H9 (cell line): Measurements from ENCODE around the gene PCYT1A. TPM values are rescaled to one million over a fixed set of nuclear protein-coding genes. Genes with fewer than 3 reads are reported as not detected.

Experiments used
- DNase-seq: peaks from one replicate; pipeline ENCODE4 v3.0.0-alpha.2; 2017
- H2AFZ ChIP-seq: one replicate; pipeline ENCODE4 v1.6.1; 2013; ENCODE audit warnings: mild to moderate bottlenecking, low read length, control low read depth, moderate library complexity
- H2AK5ac ChIP-seq: 2 replicates; pipeline ENCODE4 v1.6.1; 2013; ENCODE audit warnings: low read length, control low read depth, mixed read lengths; ENCODE audit not compliant: insufficient read length
- H2BK120ac ChIP-seq: one replicate; pipeline ENCODE4 v1.6.1; 2013; ENCODE audit warnings: low read depth, mild to moderate bottlenecking, low read length, control low read depth, inconsistent platforms; ENCODE audit not compliant: poor library complexity, severe bottlenecking
- H2BK12ac ChIP-seq: 2 replicates; pipeline ENCODE4 v1.6.1; 2013; ENCODE audit warnings: low read length, control low read depth, mixed read lengths, low read depth; ENCODE audit not compliant: insufficient read length
- H2BK15ac ChIP-seq: 2 replicates; pipeline ENCODE4 v1.6.1; 2013; ENCODE audit warnings: low read depth, low read length, control low read depth
- H2BK20ac ChIP-seq: one replicate; pipeline ENCODE4 v1.6.1; 2013; ENCODE audit warnings: low read depth, mild to moderate bottlenecking, low read length, control low read depth, inconsistent platforms; ENCODE audit not compliant: poor library complexity, severe bottlenecking
- H2BK5ac ChIP-seq: 2 replicates; pipeline ENCODE4 v1.6.1; 2013; ENCODE audit warnings: low read length, control low read depth, mixed read lengths; ENCODE audit not compliant: insufficient read length
- H3K14ac ChIP-seq: 2 replicates; pipeline ENCODE4 v1.6.1; 2013; ENCODE audit warnings: low read length, control low read depth; ENCODE audit not compliant: insufficient read depth
- H3K18ac ChIP-seq: 2 replicates; pipeline ENCODE4 v1.6.1; 2013; ENCODE audit warnings: low read depth, mild to moderate bottlenecking, mixed read lengths, low read length, control low read depth; ENCODE audit not compliant: insufficient read length
- H3K23ac ChIP-seq: 2 replicates; pipeline ENCODE4 v1.6.1; 2013; ENCODE audit warnings: low read length, control low read depth, mixed read lengths, low read depth; ENCODE audit not compliant: insufficient read length
- H3K23me2 ChIP-seq: 2 replicates; pipeline ENCODE4 v1.6.1; 2013; ENCODE audit warnings: low read depth, mild to moderate bottlenecking, mixed read lengths, low read length, control low read depth; ENCODE audit not compliant: insufficient read length, poor library complexity, severe bottlenecking
- H3K27ac ChIP-seq: 2 replicates; pipeline ENCODE4 v1.5.1; 2013; ENCODE audit warnings: low read length, control low read depth, mixed read lengths, low read depth; ENCODE audit not compliant: insufficient read length
- H3K27me3 ChIP-seq: 2 replicates; pipeline ENCODE4 v1.6.1; 2013; ENCODE audit warnings: low read length, control low read depth, inconsistent platforms; ENCODE audit not compliant: insufficient read depth
- H3K4ac ChIP-seq: 2 replicates; pipeline ENCODE4 v1.6.1; 2013; ENCODE audit warnings: low read depth, mild to moderate bottlenecking, control low read depth, inconsistent platforms, low read length, moderate library complexity
- H3K4me1 ChIP-seq: 2 replicates; pipeline ENCODE4 v1.6.1; 2013; ENCODE audit warnings: low read length, control low read depth, inconsistent platforms; ENCODE audit not compliant: insufficient read depth
- H3K4me2 ChIP-seq: 2 replicates; pipeline ENCODE4 v1.6.1; 2013; ENCODE audit warnings: low read length, control low read depth, mixed read lengths; ENCODE audit not compliant: insufficient read length, insufficient read depth
- H3K56ac ChIP-seq: 2 replicates; pipeline ENCODE4 v1.6.1; 2013; ENCODE audit warnings: low read depth, mild to moderate bottlenecking, mixed read lengths, low read length, control low read depth; ENCODE audit not compliant: insufficient read length
- H3K79me1 ChIP-seq: 2 replicates; pipeline ENCODE4 v1.6.1; 2013; ENCODE audit warnings: low read depth, mild to moderate bottlenecking, moderate library complexity, low read length, control low read depth, inconsistent platforms; ENCODE audit not compliant: insufficient read depth, poor library complexity, severe bottlenecking
- H3K79me2 ChIP-seq: 2 replicates; pipeline ENCODE4 v1.6.1; 2013; ENCODE audit warnings: low read length, control low read depth, inconsistent platforms; ENCODE audit not compliant: insufficient read depth
- H3K9ac ChIP-seq: 2 replicates; pipeline ENCODE4 v1.6.1; 2013; ENCODE audit warnings: low read length, control low read depth, mixed read lengths; ENCODE audit not compliant: insufficient read length; ENCODE audit errors: extremely low read depth
- H3K9me3 ChIP-seq: one replicate; pipeline ENCODE4 v1.6.1; 2013; ENCODE audit warnings: low read depth, low read length, inconsistent platforms; ENCODE audit not compliant: control insufficient read depth
- H3T11ph ChIP-seq: one replicate; pipeline ENCODE4 v1.6.1; 2013; ENCODE audit warnings: mild to moderate bottlenecking, low read length, control low read depth, inconsistent platforms
- H4K20me1 ChIP-seq: one replicate; pipeline ENCODE4 v1.6.1; 2013; ENCODE audit not compliant: control insufficient read depth, insufficient read length, insufficient read depth
- H4K5ac ChIP-seq: 2 replicates; pipeline ENCODE4 v1.6.1; 2013; ENCODE audit warnings: low read depth, mild to moderate bottlenecking, mixed read lengths, low read length, control low read depth; ENCODE audit not compliant: insufficient read length
- H4K8ac ChIP-seq: replicated peaks from 2 replicates; pipeline ENCODE4 v1.6.1; 2013; ENCODE audit warnings: low read length, control low read depth, mixed read lengths, low read depth; ENCODE audit not compliant: insufficient read length
- H4K91ac ChIP-seq: 2 replicates; pipeline ENCODE4 v1.6.1; 2013; ENCODE audit warnings: low read depth, mild to moderate bottlenecking, moderate library complexity, mixed read lengths, low read length, control low read depth; ENCODE audit not compliant: insufficient read length
- H3K27ac Mint-ChIP-seq, 3 experiments: 2 replicates in 2 of 3; 3 replicates in 1 of 3; pipeline ENCODE4 v1.8.0; 2020 to 2021; ENCODE audit warnings: mixed read lengths in 3 of 3, mild to moderate bottlenecking in 1 of 3, moderate library complexity in 1 of 3
- H3K27me3 Mint-ChIP-seq: 2 replicates; pipeline ENCODE4 v1.8.0; 2021; ENCODE audit warnings: low read depth, mild to moderate bottlenecking, moderate library complexity, mixed read lengths
- H3K36me3 Mint-ChIP-seq, 3 experiments: 2 replicates in 2 of 3; 3 replicates in 1 of 3; pipeline ENCODE4 v1.8.0; 2020 to 2021; ENCODE audit warnings: low read depth in 3 of 3, mixed read lengths in 3 of 3; ENCODE audit not compliant: insufficient read depth in 1 of 3
- H3K4me1 Mint-ChIP-seq, 2 experiments: 2 replicates each; pipeline ENCODE4 v1.8.0; 2020; ENCODE audit warnings: mixed read lengths in 2 of 2
- H3K4me3 Mint-ChIP-seq, 2 experiments: 2 replicates in 1 of 2; 3 replicates in 1 of 2; pipeline ENCODE4 v1.8.0; 2020 to 2021; ENCODE audit warnings: mild to moderate bottlenecking in 2 of 2, mixed read lengths in 2 of 2, moderate library complexity in 1 of 2
- H3K9me3 Mint-ChIP-seq, 2 experiments: 2 replicates in 1 of 2; 3 replicates in 1 of 2; pipeline ENCODE4 v1.8.0; 2020; ENCODE audit warnings: mild to moderate bottlenecking in 2 of 2, mixed read lengths in 2 of 2, moderate library complexity in 1 of 2
- CTCF ChIP-seq: fragments of 200-600 bp; sonication (generic); conservative IDR thresholded peaks from 3 replicates; pipeline ENCODE4 v1.8.0; 2021; ENCODE audit warnings: antibody characterized with exemption, mild to moderate bottlenecking
- WGBS: extraction: QIAGEN DNeasy Blood & Tissue Kit; methylation state at CpG from one replicate; pipeline ENCODE4 v1.1.7; 2013; ENCODE audit warnings: missing lambda C conversion rate, low lambda C conversion rate, mixed read lengths; ENCODE audit not compliant: insufficient read length; ENCODE audit errors: extremely low coverage; 5-methylcytosine and 5-hydroxymethylcytosine counted together
- total RNA-seq: library from RNA; stranded (reverse); gene quantifications from 2 replicates; pipeline ENCODE4 v1.2.1, GENCODE V29; 2021

Gene PCYT1A
- total RNA-seq, 1 experiment from 2014 or later = 31.6 TPM

GRCh38 chr3:196287090-196287439 lies 461 bp downstream of the PCYT1A start:
- no peak overlapping the region for H3K27ac ChIP-seq
- no peak overlapping the region for H3K23ac ChIP-seq
- H3T11ph ChIP-seq = no peak overlapping the region
- no peak overlapping the region for H2BK120ac ChIP-seq
- H3K4me2 ChIP-seq = peak overlapping the region; percentile 69
- no peak for TF ChIP-seq CTCF
- H4K20me1 ChIP-seq = no peaks in the 10 kb centered on the region
- no peak overlapping the region for H3K4ac ChIP-seq
- peaks cover 3% of the 10 kb centered on the region for H3K4me1 ChIP-seq
- H2AFZ ChIP-seq = no peak overlapping the region
- H2BK12ac ChIP-seq = no peak overlapping the region
- H3K56ac ChIP-seq = no peak overlapping the region
- peaks cover 20 to 30% of the 10 kb centered on the region in 2 experiments for H3K4me1 Mint-ChIP-seq
- no peaks in the 10 kb centered on the region for H3K27me3 ChIP-seq
- H3K9ac ChIP-seq = peak overlapping the region; percentile 74
- no peaks in the 10 kb centered on the region; a peak in 1 of 5 replicates for H3K9me3 Mint-ChIP-seq
- WGBS = no CpG with 5 or more reads among the region's 22 CpGs
- H3K27me3 Mint-ChIP-seq = no peaks in the 10 kb centered on the region
- DNase-seq = no peak
- H3K79me2 ChIP-seq = peaks cover 7% of the 10 kb centered on the region; the same call in 1 of the 2 replicates
- H3K79me1 ChIP-seq = no peaks in the 10 kb centered on the region
- peak overlapping the region; percentile 55 for H3K18ac ChIP-seq
- H2BK5ac ChIP-seq = no peak overlapping the region
- H3K9me3 ChIP-seq = no peaks in the 10 kb centered on the region
- peak overlapping the region; percentile 5; the same call in 1 of the 2 replicates for H3K14ac ChIP-seq
- no peaks in the 10 kb centered on the region for H3K36me3 Mint-ChIP-seq
- no peak overlapping the region for H4K5ac ChIP-seq
- no peak overlapping the region for H4K91ac ChIP-seq
- peaks cover 3% of the 10 kb centered on the region for H3K23me2 ChIP-seq
- no peak overlapping the region for H2BK15ac ChIP-seq
- no peak overlapping the region for H4K8ac ChIP-seq
- peak overlapping the region; percentile 95 to 99 (median 98) for H3K27ac Mint-ChIP-seq
- H2BK20ac ChIP-seq = no peak overlapping the region
- peak overlapping the region; percentile 98 to 99 for H3K4me3 Mint-ChIP-seq
- no peak overlapping the region for H2AK5ac ChIP-seq
